Loucy (cell line): ENCODE results near the gene GSTT2B.

Source experiments
- EZH2phosphoT487 ChIP-seq: fragments of 200-600 bp; IDR thresholded peaks from 2 replicates; pipeline ENCODE4 v1.6.1; 2018; ENCODE audit warnings: antibody characterized with exemption, mild to moderate bottlenecking, moderate library complexity, borderline replicate concordance
- TF ChIP-seq, protein P1 (sequence below): fragments of 200-600 bp; sonication (generic); conservative IDR thresholded peaks from 2 replicates; pipeline ENCODE4 v1.5.1; 2014; ENCODE audit warnings: mild to moderate bottlenecking, antibody characterized with exemption, low read length

- TF ChIP-seq, protein P1, sequence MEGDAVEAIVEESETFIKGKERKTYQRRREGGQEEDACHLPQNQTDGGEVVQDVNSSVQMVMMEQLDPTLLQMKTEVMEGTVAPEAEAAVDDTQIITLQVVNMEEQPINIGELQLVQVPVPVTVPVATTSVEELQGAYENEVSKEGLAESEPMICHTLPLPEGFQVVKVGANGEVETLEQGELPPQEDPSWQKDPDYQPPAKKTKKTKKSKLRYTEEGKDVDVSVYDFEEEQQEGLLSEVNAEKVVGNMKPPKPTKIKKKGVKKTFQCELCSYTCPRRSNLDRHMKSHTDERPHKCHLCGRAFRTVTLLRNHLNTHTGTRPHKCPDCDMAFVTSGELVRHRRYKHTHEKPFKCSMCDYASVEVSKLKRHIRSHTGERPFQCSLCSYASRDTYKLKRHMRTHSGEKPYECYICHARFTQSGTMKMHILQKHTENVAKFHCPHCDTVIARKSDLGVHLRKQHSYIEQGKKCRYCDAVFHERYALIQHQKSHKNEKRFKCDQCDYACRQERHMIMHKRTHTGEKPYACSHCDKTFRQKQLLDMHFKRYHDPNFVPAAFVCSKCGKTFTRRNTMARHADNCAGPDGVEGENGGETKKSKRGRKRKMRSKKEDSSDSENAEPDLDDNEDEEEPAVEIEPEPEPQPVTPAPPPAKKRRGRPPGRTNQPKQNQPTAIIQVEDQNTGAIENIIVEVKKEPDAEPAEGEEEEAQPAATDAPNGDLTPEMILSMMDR = no peak
- no peak for TF ChIP-seq EZH2phosphoT487
Measured at GRCh38 chr22:24009227-24010017, 48.4 kb upstream of the GSTT2B start.
